Transverse colon (tissue), 4 donors: ENCODE results near the gene LMNA. TPM values are rescaled to one million over a fixed set of nuclear protein-coding genes. Genes with fewer than 3 reads are reported as not detected.
"Not testable (repeated sequence)": the region's sequence is repeated elsewhere in the genome, so short reads cannot be mapped to it uniquely, and the experiment has no call there.

Experiments used
- DNase-seq: peaks from one replicate; pipeline ENCODE4 v3.0.0-alpha.2; 2019
- H3K27ac ChIP-seq, 4 donors: fragments of 200-600 bp; sonication (generic); 2 replicates each; pipeline ENCODE4 v1.5.1; 2016 to 2018; ENCODE audit warnings: inconsistent platforms in 4 of 4
- H3K27me3 ChIP-seq: fragments of 200-600 bp; sonication (generic); 2 replicates; pipeline ENCODE4 v1.5.1; 2017; ENCODE audit warnings: inconsistent platforms
- H3K36me3 ChIP-seq, 4 donors: fragments of 200-600 bp; sonication (generic); 2 replicates each; pipeline ENCODE4 v1.5.1; 2017 to 2019; ENCODE audit warnings: inconsistent platforms in 4 of 4
- H3K4me1 ChIP-seq, 4 donors: fragments of 200-600 bp; sonication (generic); 2 replicates each; pipeline ENCODE4 v1.5.1; 2017 to 2020; ENCODE audit warnings: inconsistent platforms in 4 of 4
- H3K4me3 ChIP-seq, 4 donors: fragments of 200-600 bp; sonication (generic); 1 replicate in 1 of 4; 2 replicates in 3 of 4; pipeline versions ENCODE4 v1.5.1 to v1.6.1; 2017 to 2019; ENCODE audit warnings: inconsistent platforms in 4 of 4
- H3K9me3 ChIP-seq, 2 donors: fragments of 200-600 bp; sonication (generic); 2 replicates each; pipeline ENCODE4 v1.5.1; 2017 to 2019; ENCODE audit warnings: inconsistent platforms in 2 of 2
- EP300 ChIP-seq: sonication (generic); formaldehyde crosslinking; IDR thresholded peaks from one replicate; pipeline ENCODE4 v1.6.1; 2017; ENCODE audit warnings: antibody characterized with exemption, low read depth
- POLR2A ChIP-seq: fragments of 450-650 bp; IDR thresholded peaks from one replicate; pipeline ENCODE4 v1.6.1; 2016; ENCODE audit warnings: antibody characterized with exemption, mild to moderate bottlenecking, moderate library complexity
- POLR2AphosphoS5 ChIP-seq, 3 donors: sonication (generic); formaldehyde crosslinking; IDR thresholded peaks; one replicate each; pipeline ENCODE4 v1.6.1; 2016; ENCODE audit warnings: antibody characterized with exemption in 3 of 3
- WGBS, 2 donors: methylation state at CpG; one replicate each; pipeline ENCODE4 v1.1.5; 2018; ENCODE audit warnings: low coverage in 1 of 2; 5-methylcytosine and 5-hydroxymethylcytosine counted together
- in situ Hi-C, 4 donors: fragments of 200-750 bp; cut with MboI; loops; one replicate each; pipeline versions ENCODE4 v1.15.0 to v1.15.1; 2017; ENCODE audit warnings: low sequenced_read_pairs in 3 of 4, low pct_ligation_motif_present in 1 of 4, low pct_unique_long_range_greater_than_20kb in 1 of 4
- intact Hi-C: fragments of 100-400 bp; cut with DNase I; formaldehyde crosslinking; loops from one replicate; pipeline ENCODE4 v1.15.1; 2023; ENCODE audit warnings: low total_unique reads
- total RNA-seq, 4 donors: library from RNA; depleted of rRNA; stranded (reverse); fragments of >200 nt; gene quantifications; one replicate each; pipeline ENCODE4 v1.1.0, GENCODE V29; 2016
- TF ChIP-seq, protein P1 (sequence below), 5 experiments: fragments of 200-600 bp in 3 of 5; fragments of 450-650 bp in 2 of 5; sonication (generic) in 3 of 5; IDR thresholded peaks; 1 replicate in 2 of 5; 2 replicates in 3 of 5; pipeline ENCODE4 v1.5.1; 2016 to 2017; ENCODE audit warnings: antibody characterized with exemption in 5 of 5, inconsistent platforms in 3 of 5, mild to moderate bottlenecking in 2 of 5, moderate library complexity in 1 of 5

The LMNA gene
- total RNA-seq, 4 donors from 2014 or later = 300 to 999 (median 324) TPM

DNA sequence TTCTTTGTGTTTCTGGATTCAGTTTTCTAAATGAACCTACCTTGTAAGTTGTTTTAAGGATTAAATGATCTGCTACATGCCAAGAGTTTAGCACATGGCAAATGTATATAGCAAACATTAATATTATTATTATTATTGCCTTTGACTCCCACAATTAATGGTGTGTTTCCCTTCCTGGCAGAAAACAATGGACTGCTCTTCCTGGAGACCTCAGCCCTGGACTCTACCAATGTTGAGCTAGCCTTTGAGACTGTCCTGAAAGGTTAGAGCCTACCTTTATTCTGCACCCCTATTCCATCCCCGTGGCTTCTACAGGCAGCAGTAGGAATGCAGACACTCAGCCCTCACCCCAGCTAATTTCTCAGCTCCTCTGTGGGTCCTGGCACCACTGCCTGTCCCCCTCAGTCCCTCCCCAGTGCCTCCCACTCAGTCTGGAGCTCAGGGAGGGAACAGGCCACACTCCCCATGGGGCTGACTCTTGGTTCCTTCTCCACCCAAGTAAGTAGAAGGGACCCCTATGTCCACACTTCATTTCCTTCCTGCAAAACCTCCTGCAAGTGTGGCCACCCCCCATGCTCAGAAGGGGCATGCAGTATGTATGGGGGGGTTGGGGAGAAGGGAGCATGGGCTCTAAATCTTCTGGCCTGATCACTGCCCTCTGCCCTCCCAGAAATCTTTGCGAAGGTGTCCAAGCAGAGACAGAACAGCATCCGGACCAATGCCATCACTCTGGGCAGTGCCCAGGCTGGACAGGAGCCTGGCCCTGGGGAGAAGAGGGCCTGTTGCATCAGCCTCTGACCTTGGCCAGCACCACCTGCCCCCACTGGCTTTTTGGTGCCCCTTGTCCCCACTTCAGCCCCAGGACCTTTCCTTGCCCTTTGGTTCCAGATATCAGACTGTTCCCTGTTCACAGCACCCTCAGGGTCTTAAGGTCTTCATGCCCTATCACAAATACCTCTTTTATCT is 44.7 kb upstream of the LMNA start:
- Histone ChIP-seq H3K4me1 (no peaks in the 10 kb centered on the region), H3K36me3 (peaks cover 0 to 8% (median 0%) of the 10 kb centered on the region in 4 donors), H3K27ac (no peak overlapping the region), H3K27me3 (no peaks in the 10 kb centered on the region), H3K9me3 (no peaks in the 10 kb centered on the region), H3K4me3 (no peak overlapping the region)
- in situ Hi-C loops = no loop called here
- WGBS, 2 donors = 79% methylated on average over 3 of the region's 3 CpGs; no CpG with 5 or more reads in 1 of the 2 donors
- TF ChIP-seq POLR2A (no peak), POLR2AphosphoS5 (IDR thresholded peaks at IDR 0.05) (no peak), EP300 (no peak)
- intact Hi-C loops = no loop called here
- no peak for DNase-seq

DNA sequence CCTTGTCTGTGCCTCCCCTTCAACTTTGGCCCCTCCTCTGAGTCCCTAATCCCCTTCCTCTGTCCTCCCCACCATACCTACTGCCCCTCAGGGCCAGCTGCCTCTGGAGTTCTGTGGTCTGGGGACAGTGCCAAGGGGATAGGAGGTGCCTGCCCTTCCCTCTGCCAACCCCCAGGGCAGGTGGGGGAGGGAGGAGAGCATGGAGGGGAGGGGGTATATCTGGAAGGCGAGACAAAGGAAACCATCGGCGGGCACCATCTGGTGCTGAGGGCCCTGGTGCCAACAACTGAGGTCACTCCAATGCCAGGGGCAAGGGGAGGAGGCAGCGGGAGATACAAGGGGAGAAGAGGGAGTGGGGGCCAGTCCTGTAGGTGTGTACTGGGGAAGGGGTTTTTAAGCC is 44.0 kb upstream of the LMNA start:
- TF ChIP-seq EP300 = no peak
- TF ChIP-seq, protein P1, sequence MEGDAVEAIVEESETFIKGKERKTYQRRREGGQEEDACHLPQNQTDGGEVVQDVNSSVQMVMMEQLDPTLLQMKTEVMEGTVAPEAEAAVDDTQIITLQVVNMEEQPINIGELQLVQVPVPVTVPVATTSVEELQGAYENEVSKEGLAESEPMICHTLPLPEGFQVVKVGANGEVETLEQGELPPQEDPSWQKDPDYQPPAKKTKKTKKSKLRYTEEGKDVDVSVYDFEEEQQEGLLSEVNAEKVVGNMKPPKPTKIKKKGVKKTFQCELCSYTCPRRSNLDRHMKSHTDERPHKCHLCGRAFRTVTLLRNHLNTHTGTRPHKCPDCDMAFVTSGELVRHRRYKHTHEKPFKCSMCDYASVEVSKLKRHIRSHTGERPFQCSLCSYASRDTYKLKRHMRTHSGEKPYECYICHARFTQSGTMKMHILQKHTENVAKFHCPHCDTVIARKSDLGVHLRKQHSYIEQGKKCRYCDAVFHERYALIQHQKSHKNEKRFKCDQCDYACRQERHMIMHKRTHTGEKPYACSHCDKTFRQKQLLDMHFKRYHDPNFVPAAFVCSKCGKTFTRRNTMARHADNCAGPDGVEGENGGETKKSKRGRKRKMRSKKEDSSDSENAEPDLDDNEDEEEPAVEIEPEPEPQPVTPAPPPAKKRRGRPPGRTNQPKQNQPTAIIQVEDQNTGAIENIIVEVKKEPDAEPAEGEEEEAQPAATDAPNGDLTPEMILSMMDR (IDR thresholded peaks at IDR 0.05) = no peak
- no peak for TF ChIP-seq POLR2A
- TF ChIP-seq POLR2AphosphoS5 (IDR thresholded peaks at IDR 0.05) = no peak
- Histone ChIP-seq H3K27me3 (no peaks in the 10 kb centered on the region), H3K4me3 (no peak overlapping the region), H3K36me3 (peaks cover 0 to 8% (median 0%) of the 10 kb centered on the region in 4 donors), H3K9me3 (no peaks in the 10 kb centered on the region), H3K4me1 (peaks cover 0 to under 1% (median 0%) of the 10 kb centered on the region in 4 donors), H3K27ac (no peak overlapping the region)
- in situ Hi-C loops (no loop called here), intact Hi-C loops (no loop called here)
- 73% methylated on average over 4 of the region's 4 CpGs; no CpG with 5 or more reads in 1 of the 2 donors for WGBS, 2 donors
- no peak for DNase-seq

DNA sequence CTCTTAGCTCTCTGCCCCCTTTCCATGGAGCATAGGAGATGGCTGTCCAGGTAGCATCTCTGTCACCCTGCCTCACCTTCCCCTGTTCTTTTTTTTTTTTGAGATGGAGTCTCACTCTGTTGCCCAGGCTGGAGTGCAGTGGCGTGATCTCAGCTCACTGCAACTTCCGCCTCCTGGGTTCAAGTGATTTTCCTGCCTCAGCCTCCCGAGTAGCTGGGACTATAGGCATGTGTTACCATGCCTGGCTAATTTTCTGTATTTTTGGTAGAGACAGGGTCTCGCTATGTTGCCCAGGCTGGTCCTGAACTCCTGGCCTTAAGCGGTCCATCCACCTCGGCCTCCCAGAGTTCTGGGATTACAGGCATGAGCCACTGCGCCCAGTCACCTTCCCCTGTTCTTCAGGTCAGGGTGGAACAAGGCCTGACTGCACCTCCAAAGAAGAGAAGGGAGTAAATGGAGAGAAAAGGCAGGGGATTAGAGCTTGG is 43.1 kb upstream of the LMNA start:
- H3K27ac ChIP-seq, intact Hi-C loops, H3K27me3 ChIP-seq, H3K4me3 ChIP-seq, DNase-seq, H3K9me3 ChIP-seq, in situ Hi-C loops, H3K36me3 ChIP-seq, H3K4me1 ChIP-seq: not testable (repeated sequence)
- WGBS, 2 donors = 86 to 90% methylated on average over 2 to 7 of the region's 7 CpGs

DNA sequence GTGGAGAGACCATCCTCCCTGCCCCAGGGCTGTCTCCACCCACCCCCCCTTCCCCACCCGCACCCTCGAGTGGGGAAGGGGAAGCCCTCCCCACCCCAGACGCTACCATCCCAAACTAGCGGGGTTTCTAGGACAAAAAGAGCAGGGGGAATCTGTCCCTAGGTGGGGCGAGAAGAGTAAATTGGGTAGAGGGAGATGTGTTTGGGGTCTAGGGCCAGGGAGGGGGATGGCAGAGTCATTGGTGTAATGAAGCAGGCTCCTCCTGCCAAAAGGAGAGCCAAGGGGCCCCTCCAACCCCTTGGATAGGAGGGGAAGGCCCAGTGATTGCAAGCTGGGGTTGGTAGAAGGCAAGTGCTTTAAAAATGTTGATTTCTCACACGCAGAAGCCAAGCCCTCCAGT is 42.3 kb upstream of the LMNA start:
- H3K36me3 ChIP-seq = peaks cover 0 to 8% (median 0%) of the 10 kb centered on the region in 4 donors
- 50% methylated on average over 6 of the region's 6 CpGs; no CpG with 5 or more reads in 1 of the 2 donors for WGBS, 2 donors

More for the DNA sequence above, 42.3 kb upstream of the LMNA start:
- Histone ChIP-seq H3K27me3 (no peaks in the 10 kb centered on the region), H3K4me1 (peaks cover 0 to 6% (median 0%) of the 10 kb centered on the region in 4 donors), H3K9me3 (no peaks in the 10 kb centered on the region), H3K27ac (no peak overlapping the region), H3K4me3 (no peak overlapping the region)
- TF ChIP-seq POLR2AphosphoS5 (IDR thresholded peaks at IDR 0.05) (no peak), EP300 (no peak), POLR2A (no peak)
- TF ChIP-seq, protein P1 (IDR thresholded peaks at IDR 0.05) = no peak
- in situ Hi-C loops (no loop called here), intact Hi-C loops (no loop called here)
- no peak for DNase-seq
